NCI-H345 treated with DMSO at 0.1 percent for 48 hours (cell line): ENCODE measurements around the gene TMEM219.
"Not testable (repeated sequence)": the region's sequence is repeated elsewhere in the genome, so short reads cannot be mapped to it uniquely, and the experiment has no call there.

Experiments
- DNase-seq: peaks from one replicate; lab custom pipeline; 2025; ENCODE audit not compliant: unreplicated experiment; lab: John Stamatoyannopoulos, UW

Gene TMEM219

DNA sequence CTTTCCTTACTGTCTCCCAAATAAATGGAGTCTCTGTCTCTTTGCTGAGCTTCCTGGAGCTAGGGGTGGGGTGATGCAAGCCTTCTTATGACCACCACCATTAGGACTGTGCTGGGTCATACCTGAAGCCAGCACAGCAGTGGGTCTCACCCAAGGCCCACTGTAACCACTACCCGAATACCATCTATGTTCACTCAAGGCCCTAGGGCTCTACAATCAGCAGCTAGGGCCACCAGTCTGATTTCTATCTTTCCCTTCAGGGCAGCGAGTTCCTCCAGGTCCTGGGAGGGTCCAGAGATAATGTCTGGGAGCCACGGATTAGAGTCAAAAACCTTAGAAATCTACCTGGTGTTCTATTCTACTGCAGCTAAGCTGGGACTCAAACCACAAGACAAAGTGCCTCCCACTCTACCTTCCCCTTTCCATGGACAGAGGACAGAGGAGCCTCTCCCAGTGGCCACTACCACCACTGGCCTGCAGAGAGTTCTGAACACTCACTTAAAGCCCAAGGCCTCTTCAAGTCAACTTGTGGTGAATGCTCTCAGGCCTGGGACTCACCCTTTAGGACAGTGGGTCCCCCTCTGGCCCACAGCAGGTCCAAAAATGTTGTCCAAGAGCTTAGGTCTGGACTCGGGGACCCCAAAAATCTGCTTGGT lies 10.9 kb upstream of the TMEM219 start:
- DNase-seq: no peak

DNA sequence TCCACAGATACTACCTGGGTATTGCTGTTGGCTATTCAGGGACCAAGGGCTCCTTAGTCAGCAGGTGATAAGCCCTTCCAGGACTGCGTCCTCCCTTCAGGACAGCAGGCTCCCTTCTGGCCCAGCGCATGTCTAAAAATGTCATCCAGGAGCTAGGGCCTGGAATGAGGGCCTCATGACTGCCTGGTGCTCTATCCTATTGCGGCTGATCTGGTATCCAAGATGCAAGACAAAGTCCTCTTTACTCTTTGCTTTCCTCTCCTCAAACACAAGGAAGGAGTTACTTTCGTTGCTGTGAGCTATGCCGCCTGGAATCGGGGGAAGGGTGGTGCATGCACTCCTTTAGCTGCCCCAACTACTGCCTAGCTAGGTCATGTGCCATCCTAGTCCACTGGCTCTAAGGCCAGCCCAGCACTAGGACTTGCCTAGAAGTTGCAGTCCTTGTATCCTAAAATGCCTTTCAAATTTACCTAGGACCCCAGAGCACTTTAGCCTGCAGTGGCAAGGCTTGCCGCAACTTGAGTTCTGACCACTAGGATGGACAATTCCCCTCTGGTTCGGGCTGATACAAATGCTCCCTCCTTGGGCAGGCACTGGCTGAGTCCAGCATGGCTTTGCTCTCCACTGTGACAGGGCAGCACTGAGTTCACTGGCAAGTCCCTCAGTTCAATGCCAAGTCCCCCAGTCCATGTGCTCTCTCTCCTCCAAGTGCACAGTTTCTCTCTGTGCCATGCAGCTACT lies 10.1 kb upstream of the TMEM219 start:
- DNase-seq: no peak

DNA sequence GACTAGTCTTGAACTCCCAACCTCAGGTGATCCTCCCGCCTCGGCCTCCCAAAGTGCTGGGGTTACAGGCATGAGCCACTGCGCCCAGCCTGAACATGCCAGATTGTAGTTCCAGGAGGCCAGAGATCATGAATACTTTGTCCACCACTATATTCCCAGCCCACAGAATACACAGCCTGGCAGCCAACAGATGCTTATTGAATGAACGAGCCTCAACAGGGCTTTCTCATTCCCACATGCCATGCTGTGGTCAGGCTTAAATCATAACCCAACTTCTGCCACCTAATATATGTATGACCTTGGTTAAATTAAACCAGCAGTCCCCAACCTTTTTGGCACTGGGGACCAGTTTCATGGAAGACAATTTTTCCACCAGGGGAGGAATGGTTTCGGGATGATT lies 3.1 kb upstream of the TMEM219 start:
- no peak for DNase-seq

DNA sequence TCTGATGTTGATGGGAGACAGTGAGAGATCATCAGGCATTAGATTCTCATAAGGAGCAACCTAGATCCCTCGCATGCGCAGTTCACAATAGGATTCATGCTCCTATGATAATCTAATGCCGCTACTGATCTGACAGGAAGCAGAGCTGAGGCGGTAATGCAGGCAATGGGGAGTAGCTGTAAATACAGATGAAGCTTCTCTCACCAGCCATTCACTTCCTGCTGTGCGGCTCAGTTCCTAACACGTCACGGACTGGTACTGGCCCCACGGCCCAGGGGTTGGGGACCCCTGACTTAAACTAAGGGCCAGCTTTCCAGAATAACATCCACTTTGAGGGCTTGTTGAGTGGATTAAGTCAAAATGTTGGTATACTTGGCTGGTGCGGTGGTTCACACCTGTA lies 2.6 kb upstream of the TMEM219 start:
- no peak for DNase-seq

DNA sequence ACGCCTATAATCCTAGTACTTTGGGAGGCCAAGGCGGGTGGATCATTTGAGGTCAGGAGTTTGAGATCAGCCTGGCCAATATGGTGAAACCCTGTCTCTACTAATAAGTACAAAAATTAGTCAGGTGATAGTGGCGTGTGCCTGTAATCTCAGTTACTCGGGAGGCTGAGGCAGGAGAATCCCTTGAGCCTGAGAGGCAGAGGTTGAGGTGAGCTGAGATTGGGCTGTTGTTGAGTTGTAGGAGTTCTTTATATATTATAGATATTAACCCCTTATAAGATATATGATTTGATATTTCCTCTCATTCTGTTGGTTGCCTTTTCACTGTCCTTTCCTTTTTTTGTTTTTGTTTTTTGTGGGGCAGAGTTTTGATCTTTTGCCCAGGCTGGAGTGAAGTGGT lies 2.1 kb upstream of the TMEM219 start:
- not testable (repeated sequence) for DNase-seq

DNA sequence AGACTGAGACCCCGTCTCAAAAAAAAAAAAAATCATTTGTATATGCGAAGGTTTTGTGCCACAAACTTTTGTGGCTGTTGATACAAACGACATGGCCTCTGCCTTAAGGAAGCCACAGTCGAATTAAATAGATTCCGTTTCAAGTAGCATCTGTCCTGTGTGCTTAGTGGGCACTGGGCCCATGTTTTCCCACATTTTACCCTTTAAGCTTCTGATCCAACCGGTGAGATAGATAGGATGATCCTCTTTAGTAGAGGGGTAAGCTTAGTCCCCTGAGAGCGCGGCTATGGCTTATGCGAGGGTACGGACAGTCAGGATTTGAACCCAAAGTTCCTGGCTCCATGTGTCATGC lies 776 bp upstream of the TMEM219 start:
- no peak for DNase-seq

DNA sequence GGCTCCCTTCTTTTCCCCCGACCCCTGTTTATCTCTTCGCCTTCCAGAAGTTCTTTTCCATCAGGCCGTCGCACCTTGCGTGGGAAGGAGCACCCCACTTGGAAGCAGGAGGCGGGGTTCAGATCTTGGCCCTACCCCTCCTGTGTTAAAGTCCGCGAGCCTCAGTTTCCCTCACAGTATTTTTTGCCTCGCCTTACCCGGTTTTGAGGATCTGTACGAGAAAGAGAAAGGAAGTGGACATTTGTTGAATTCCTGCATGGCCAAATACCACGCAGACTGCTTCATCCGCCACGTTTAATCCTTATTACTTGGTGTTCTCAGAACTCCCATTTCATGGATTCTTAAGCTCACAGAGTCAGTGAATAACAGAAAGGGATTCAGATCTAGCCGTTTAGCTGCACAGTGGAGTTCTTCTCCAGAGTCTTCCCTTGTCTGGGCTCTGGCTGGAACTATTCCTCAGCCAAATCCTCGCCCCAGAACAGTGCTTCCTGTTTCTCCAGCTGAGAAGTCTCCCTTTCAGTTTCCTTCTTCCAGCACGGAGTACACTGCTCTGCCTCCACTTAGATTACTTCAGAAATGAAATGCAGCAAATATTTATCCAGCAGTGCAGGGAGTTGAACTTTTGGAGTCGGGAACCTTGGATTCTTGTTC lies 590 bp downstream of the TMEM219 start:
- DNase-seq: no peak

DNA sequence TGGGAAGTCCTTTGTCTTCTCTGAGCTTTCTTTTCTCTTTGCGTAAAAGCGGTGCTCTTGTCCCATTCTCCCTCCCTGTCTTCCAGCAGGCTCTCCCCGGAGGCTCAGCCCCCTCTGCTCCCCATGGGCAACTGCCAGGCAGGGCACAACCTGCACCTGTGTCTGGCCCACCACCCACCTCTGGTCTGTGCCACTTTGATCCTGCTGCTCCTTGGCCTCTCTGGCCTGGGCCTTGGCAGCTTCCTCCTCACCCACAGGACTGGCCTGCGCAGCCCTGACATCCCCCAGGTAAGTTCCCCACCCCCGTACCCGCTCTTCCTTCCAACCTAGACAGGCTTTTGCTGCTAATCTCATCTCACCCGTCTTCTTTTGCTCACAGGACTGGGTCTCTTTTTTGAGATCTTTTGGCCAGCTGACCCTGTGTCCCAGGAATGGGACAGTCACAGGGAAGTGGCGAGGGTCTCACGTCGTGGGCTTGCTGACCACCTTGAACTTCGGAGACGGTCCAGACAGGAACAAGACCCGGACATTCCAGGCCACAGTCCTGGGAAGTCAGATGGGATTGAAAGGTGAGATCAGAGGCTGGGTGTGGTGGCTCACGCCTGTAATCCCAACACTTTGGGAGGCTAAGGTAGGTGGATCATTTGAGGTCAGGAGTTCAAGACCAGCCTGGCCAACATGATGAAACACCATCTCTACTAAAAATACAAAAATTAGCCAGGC lies 1.3 kb downstream of the TMEM219 start:
- no peak for DNase-seq

DNA sequence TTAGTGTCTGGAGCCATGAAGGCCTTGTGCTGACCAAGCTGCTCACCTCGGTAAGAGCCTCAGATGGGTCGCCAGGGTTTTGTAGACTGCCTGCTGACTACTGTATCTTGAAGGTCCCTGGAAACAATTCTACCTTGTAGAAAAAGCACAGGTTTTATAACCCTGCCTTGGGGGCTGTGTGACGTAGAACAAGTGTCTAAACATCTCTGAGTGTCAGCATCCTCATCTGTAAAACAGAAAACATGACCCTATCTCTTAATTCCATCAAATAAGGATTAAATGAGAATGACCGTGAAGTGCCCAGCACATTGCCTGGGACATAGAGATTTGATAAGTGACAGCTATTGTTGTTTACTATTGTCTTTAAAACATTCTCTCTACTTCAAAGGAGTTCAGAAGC lies 6.3 kb downstream of the TMEM219 start:
- DNase-seq: no peak

DNA sequence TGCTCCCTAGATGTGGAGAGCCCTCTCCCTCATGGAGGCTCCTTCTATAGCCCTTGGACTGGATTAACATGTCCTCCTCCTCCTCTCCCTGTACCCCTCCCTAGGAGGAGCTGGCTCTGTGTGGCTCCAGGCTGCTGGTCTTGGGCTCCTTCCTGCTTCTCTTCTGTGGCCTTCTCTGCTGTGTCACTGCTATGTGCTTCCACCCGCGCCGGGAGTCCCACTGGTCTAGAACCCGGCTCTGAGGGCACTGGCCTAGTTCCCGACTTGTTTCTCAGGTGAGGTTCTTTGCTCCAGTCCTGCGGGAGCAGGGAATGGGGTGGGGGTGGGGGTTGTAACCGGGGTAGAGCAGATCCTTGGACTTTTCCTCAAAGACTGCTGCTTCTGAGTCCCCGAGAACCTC lies 9.4 kb downstream of the TMEM219 start:
- DNase-seq: no peak

DNA sequence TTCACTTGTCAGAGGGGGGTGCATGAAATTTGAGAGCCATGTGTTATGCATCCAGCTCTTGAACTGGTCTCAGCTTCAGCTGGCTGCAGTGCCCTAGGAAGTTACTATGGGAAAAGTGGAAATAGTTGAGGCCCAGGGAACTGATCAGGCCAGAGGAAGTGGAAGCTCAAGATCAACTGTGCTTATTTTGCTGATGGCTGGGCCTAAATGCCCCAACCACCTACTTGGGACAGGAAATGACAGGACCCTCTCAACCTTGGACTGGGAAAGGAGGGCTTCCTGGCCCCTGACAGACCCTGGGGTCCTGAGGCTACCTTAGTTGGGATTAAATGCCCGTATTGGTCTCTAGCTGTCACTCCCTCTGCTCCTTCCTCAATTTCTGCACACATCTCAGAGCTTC lies 10.6 kb downstream of the TMEM219 start:
- DNase-seq: no peak

DNA sequence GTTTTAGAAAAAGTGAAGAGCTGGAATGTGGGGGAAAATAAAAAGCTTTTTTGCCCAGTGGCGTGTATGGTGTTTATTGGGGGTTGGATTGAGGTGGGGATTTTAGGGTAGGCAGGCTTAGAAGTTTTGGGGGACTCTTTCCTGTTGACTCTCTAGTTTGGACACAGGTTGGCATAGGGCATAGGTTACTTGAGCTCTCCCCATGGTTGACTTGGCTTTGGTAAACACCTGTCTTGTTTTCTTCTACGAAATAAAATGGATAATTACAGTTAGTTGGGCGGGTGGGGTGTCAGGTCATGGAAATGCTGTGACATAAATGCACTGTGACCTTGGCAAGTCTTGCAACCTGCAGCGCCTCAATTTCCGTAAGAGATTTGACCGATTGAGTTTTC lies 11.1 kb downstream of the TMEM219 start:
- DNase-seq: no peak

DNA sequence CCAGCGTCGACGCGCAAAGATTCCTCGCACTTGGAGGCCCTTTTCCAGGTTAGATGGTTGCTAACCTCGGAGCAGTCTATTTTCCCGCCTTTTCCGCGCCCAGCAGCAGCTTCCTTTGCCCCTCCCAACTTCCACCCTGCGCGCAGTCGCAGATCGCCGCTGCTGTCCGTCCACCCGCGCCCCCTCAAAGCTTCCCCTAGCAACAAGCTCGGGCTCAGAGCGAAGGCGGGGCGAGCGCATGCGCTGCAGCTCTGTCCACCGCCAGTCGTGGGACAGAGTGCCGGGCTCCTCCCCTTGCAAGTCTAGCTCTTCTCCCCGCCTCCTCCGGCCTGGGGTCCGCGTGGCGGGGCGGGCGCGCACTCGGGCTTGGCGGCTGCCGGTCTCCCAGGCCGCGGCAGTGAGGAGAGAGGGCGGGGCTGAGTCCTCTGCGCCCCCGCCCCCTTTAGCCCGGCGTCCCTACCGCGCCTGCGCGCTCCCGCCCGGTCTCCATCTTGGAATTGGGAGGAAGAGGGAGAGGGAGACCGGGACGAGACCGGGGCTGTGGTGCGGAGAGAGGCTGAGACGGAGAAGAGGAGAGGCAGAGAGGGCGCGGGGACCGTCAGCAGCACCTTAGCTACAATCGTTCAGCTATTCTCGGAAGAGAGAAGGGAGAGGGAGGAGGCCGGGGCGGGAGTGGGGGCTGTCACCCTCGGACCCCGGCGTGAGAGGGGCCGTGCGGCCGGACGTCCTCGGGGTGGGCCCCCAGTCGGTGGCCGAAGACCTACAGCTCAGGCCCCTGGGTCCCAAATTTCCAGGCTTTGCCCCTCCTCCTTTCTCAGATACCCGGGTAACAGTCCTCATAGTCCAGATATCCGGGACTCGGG lies 11.7 kb downstream of the TMEM219 start, which contains the start of gene TAOK2:
Gene TAOK2 (plus strand): TSS at position 485 of the 863 bp plus-strand sequence. CDS start 3,905 bp downstream, outside the sequence.
- peak; percentile 99 for DNase-seq

DNA sequence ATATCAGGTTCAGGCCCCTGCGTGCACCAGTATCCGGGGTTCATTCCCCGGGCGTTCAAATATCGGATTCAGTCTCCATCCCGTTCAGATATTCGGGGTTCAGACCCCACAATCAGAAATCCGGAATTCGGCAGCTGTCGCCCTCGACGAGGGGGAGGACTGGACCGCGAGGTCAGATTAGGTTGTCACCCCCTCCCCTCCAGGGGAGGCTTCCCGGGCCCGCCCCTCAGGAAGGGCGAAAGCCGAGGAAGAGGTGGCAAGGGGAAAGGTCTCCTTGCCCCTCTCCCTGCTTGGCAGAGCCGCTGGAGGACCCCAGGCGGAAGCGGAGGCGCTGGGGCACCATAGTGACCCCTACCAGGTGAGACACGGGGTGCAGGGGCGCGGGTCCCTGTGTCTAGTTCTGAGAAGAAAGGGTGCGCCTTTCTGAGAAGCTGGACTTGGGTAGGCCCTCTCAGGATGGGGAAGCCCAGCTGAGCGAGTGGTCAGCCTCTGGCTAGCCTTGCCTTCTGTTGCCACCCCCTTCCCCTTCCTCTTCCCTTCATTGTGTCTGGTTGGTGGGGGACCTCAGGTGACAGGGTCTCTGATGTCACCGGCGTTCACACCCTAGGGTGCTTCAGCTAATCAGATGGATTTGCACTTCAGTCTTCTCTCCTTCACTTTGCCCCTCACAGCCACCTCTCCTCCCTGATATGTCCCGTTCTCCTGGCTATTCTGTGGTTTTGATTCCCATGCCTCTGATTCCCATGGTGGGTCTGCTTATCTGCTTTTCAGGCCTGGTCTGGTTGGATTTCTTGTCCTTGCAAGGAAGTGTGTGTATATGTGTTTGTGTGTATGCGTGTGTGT lies 12.6 kb downstream of the TMEM219 start:
- DNase-seq: no peak

DNA sequence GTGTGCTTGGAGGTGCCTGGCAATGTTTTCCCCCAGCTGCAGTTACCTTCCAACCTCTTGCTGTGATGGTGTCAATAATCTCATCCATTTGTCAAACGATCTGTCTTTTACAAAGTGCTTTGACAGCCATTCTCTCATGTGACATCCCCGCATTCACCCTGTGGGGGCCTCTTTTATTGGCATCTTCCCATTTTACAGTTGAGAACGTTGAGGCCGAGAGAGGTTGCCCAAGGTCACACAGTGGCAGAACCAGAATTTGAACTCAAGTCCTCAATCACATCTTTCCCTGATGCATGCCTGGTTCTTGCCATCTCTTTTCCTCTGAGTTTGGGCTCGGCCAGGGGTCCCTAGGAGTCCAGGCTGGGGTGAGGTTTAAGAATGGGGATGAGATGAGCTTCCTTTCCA lies 13.3 kb downstream of the TMEM219 start:
- DNase-seq: no peak

DNA sequence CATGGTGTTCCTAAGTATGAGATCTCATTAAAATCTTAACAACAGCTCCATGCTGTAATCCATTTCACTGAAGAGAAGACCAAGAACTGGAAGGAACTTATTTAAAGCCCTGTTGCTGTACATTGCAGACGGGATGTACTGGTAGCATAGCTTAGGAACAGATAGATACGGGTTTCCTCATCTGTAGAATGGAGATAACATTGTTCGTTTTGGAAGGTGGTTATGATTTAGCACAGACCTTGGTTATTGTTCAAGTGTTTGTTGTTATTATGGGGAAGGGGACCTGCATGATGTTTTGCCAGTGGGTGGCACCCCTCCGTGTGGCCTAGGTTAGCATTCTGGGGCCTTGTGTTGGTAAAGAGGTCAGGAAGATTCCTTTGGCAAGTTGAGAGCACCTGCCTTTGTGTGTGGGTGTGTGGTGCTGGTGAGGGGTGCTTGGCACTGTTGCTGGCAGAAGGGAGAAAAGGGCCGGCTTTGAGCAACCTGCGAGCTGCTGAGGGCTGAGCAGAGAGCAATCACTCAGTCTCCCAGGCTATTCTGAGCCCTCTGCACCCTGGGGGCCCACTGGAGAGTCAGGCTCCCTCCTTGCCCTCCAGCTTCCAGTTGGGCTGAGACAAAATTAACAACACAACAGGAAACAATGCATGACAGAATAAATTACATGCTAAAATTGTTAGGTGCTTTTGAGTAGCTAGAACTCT lies 14.1 kb downstream of the TMEM219 start:
- no peak for DNase-seq

DNA sequence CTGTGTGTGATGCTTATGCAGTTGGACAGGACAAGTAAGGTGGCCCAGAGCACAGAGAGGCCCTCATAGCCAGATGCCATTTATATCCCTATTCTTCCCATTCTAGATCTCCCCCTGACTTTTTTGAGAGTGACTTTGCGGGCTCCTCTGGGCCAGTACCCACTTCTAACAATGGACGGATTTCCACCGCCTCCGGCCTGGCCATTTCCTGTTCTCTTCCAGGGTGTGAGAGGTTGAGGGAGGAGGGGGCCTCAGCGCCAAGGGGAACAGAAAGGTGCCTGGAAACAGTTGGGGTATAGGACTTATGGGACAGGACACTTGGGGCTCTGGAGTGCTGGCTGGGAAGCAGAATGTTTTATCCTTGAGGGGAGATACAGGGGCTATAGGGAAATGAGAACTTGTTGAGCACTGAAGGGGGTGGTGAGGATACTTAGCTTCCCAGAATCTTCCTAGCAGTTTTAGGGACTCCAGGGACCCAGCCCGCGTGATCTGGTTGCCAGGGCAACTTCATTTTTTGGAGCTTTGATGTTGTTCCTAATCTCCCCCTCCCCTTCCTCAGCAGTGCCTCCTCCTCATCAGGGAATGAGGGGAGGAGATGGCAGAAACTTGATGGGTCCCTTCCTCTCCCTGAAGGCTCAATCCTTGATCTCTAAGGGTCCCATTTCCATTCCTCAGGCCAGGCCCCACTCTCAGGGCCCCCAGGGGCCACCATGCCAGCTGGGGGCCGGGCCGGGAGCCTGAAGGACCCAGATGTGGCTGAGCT lies 15.4 kb downstream of the TMEM219 start:
- DNase-seq: no peak

DNA sequence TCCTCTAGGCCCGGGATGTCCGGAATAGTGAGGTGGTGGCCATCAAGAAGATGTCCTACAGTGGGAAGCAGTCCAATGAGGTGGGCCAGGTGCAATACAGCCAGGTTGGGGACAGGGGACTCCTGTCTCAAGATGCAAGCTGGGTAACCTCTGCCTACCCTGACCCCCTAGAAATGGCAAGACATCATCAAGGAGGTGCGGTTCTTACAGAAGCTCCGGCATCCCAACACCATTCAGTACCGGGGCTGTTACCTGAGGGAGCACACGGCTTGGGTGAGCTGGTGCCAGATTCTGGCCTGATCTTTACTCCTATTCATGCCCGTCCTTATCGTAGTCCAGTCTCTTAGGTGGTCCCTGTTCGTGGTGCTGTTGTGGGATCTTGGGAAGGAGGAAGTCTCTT lies 16.2 kb downstream of the TMEM219 start:
- DNase-seq: no peak
